Activated naive CD4-positive, alpha-beta T cell treated with anti-CD3 and anti-CD28 coated beads, Interleukin-2, amount 50 U/mL, for 16 hours (primary cell): ENCODE data around the gene MRPL11.
"Not testable (repeated sequence)": the region's sequence is repeated elsewhere in the genome, so short reads cannot be mapped to it uniquely, and the experiment has no call there.

ENCODE experiments used
- DNase-seq: peaks from one replicate; pipeline ENCODE4 v3.0.0-alpha.2; 2020

Gene MRPL11

DNA sequence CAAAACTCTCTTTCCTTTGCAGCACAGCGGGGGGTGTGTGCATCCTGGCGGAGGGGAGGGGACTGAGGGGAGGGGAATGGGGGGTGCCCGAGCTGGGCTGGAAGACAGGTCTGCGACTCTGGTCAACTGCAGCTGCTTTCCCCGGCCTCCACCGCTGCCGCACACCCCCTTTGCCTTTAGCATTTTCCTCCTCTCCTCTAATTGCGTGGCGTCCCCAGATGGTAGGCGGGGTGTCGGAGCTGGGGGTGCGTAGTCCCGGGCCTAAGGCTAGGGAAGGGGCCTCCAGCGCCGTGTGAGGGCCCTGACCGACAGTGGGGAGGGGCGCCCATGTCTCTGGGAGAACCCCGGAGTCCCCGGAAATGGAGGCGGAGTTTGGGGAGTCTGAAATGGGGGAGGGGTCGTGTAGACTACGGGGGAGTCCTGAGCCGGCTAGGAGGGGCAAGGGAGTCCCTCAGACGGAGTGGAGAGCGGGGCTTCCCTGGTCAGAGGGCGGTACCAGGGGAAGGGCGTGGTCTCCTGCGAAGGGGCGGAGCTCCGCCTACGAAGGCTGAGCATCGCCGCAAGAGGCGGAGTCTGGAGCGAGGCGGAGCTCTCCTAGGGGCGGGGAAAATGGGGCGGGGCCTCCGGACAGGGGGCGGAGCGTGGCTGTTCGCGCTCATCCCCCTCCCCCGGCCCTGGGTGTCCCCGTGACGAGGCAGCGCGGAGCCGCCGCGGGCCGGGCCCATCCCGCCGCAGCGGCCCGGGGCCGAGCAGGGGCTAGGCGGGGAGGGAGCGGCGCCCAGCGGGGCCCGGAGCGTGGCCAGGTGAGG, 27.8 kb upstream of the MRPL11 start, which contains the start of gene PELI3:
TSS of gene PELI3 (plus strand) at position 681 of the 809 bp plus-strand sequence. CDS start 1,224 bp downstream, outside the sequence.
- DNase-seq: peak; percentile 89

- DNase-seq: no peak
These were observed 27.0 kb upstream of the MRPL11 start for GRCh38 chr11:66465373-66466224.

GRCh38 chr11:66464916-66465315, 26.3 kb upstream of the MRPL11 start:
- DNase-seq: no peak

DNA sequence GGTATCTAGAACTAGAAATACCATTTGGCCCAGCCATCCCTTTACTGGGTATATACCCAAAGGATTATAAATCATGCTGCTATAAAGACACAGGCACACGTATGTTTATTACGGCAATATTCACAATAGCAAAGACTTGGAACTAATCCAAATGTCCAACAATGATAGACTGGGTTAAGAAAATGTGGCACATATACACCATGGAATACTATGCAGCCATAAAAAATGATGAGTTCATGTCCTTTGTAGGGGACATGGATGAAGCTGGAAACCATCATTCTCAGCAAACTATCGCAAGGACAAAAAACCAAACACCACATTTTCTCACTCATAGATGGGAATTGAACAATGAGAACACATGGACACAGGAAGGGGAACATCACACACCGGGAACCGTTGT, 25.5 kb upstream of the MRPL11 start:
- not testable (repeated sequence) for DNase-seq

- no peak for DNase-seq
These were observed 24.3 kb upstream of the MRPL11 start for GRCh38 chr11:66462911-66463310.

GRCh38 chr11:66462010-66462409, 23.4 kb upstream of the MRPL11 start:
- no peak for DNase-seq

- no peak for DNase-seq
These were observed 20.6 kb upstream of the MRPL11 start for GRCh38 chr11:66459138-66459778.

GRCh38 chr11:66457826-66458225, 19.2 kb upstream of the MRPL11 start:
- DNase-seq: no peak

GRCh38 chr11:66454828-66455227, 16.2 kb upstream of the MRPL11 start:
- no peak for DNase-seq

- no peak for DNase-seq
These were observed 15.6 kb upstream of the MRPL11 start for GRCh38 chr11:66454247-66454646.

- DNase-seq: no peak
These were observed 13.0 kb upstream of the MRPL11 start for GRCh38 chr11:66451663-66452062.

- DNase-seq: no peak
These were observed 11.9 kb upstream of the MRPL11 start for GRCh38 chr11:66450560-66450959.

DNA sequence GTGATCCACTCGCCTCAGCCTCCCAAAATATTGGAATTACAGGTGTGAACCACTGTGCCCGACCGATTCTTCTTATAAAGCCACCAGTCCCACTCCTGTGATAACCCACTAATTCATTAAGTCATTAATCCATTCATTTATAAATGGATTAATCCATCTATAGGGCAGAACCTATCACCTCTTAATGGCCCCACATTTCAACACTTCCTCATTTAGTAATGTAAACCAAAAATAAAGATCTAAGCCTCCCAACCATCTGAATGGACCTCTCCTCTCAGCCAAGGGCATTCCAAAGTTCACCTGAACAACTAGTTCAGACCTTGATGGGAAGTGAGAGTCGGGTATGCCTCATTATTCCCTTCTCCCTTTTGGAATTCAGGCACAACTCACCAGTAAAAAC, 9.9 kb upstream of the MRPL11 start:
- no peak for DNase-seq

GRCh38 chr11:66447012-66447411, 8.4 kb upstream of the MRPL11 start:
- no peak for DNase-seq

DNA sequence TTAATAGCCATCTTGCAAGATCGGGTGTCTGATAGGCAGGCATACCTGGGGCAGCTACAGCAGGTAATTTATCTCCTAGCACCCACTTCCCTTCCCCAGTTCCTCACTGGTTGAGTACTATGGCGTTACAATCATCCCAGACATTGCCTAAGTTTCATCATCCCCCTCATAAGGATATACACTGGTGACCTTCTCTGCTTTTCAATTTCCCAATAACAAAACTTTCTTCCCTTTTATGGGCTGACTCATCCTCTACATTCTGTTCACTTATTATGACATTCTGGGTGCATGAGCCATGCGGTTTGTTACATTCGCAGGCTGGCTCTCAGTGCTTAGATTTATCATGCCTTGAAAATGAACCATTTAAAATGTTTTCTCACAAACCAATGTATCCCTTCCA, 5.0 kb upstream of the MRPL11 start:
- DNase-seq: no peak

GRCh38 chr11:66440940-66441282, 2.3 kb upstream of the MRPL11 start:
- not testable (repeated sequence) for DNase-seq

DNA sequence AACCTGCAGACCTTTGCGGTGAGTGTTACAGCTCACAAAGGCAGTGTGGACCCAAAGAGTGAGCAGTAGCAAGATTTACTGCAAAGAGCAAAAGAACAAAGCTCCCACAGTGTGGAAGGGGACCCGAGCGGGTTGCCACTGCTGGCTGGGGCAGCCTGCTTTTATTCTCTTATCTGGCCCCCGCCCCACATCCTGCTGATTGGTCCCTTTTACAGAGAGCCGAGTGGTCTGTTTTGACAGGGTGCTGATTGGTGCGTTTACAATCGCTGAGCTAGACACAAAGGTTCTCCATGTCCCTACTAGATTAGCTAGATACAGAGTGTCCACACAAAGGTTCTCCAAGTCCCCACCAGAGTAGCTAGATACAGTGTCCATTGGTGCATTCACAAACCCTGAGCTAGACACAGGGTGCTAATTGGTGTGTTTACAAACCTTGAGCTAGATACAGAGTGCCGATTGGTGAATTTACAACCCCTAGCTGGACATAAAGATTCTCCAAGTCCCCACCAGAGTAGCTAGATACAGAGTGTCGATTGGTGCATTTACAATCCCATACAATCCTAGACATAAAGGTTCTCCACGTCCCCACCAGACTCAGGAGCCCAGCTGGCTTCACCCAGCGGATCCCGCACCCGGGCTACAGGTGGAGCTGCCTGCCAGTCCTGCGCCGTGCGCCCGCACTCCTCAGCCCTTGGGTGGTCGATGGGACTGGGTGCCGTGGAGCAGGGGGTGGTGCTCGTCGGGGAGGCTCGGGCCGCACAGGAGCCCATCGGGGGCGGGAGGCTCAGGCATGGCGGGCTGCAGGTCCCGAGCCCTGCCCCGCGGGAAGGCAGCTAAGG, 1.7 kb upstream of the MRPL11 start:
- not testable (repeated sequence) for DNase-seq

- no peak for DNase-seq
These were observed 607 bp downstream of the MRPL11 start for GRCh38 chr11:66437979-66438503.

GRCh38 chr11:66432597-66432996, 6.1 kb downstream of the MRPL11 start:
- DNase-seq: no peak

- not testable (repeated sequence) for DNase-seq
These were observed 6.7 kb downstream of the MRPL11 start for GRCh38 chr11:66431871-66432329.

GRCh38 chr11:66431287-66431686, 7.4 kb downstream of the MRPL11 start:
- not testable (repeated sequence) for DNase-seq

DNA sequence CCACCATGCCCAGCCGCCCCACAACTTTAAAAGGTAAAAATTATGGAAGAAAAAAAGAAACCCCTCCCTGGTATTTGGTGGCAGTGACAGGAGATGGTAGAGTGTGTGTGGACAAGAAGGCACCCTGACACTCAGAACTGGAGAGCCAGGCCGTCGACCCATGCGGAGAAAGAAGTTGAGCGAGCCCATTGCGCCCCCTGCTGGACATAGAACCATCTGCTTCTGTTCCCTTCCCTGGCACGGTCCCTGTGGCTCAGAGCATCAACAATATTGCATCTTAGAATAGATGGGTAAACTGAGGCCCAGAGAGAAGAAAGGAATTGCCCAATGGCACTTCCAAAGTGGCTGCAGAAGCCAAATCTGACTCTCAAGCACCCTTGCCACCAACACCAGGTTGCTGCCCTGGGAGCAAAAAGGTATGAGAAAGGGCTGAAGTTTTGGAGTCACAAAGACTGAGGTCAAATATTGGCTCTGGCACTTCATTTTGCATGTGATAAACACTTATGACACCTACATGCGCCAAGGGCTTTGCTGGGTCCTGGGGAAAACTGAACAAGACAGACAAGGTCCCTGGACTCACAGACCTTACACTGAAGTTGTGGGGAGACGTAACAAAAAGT, 8.6 kb downstream of the MRPL11 start:
- peak; percentile 73 for DNase-seq
